ENCODE results near the gene FIG4.

- TF ChIP-seq POLR2A (IDR thresholded peaks at IDR 0.05): no peak
- no peak for TF ChIP-seq CTCF (IDR thresholded peaks at IDR 0.05)
These were observed 176.9 kb downstream of the FIG4 start for GRCh38 chr6:109867970-109868358.
